Stimulated activated CD4-positive, alpha-beta T cell treated with anti-CD3 and anti-CD28 coated beads, TNF-alpha, amount 100 ng/mL, for 1 hour (primary cell): ENCODE measurements around the gene KANSL1.

Experiments used
- DNase-seq, 3 donors: peaks; one replicate each; pipeline ENCODE4 v3.0.0-alpha.2; 2020; ENCODE audit warnings: low read depth in 3 of 3, low spot score in 1 of 3

KANSL1 gene

DNA sequence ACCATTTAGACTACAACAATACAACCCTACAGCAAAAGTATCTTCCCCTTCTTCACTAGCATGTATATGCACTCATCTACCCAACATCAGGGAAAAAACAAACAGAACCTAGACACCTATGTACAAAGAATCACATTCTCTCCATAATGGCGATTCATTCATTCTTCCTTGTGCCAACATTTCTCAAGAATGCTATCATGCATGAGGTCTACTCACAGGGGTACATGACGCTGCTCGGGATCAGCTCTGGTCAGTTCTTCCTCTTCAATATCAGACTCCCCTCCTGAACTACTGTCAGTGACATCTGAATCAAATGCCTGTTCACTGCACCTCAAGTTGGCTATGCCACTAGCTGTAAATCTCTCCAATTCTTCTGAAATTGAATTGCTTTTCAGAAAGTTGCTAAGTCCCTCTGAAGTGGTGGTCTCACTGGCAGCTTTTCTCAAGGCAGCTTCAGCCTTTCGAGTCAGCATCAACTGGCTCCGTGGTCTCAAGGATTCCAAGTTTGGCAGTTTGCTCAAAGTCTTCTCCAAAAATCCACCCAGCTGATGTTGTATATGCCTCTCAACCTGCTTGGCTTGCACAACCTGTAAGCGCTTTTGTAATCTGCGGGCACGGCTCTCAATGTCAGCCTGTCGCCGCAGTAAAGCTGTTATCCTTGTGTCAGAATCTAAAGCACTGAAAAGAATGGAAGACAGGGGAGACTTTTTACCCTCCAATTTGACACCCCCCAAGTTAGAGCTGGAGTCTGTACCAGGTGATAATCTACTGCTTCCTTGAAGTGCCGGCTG, 22.4 kb downstream of the KANSL1 start:
- DNase-seq: no peak

GRCh38 chr17:46169913-46170638, 23.2 kb downstream of the KANSL1 start:
- DNase-seq: no peak

GRCh38 chr17:46167826-46168569, 25.2 kb downstream of the KANSL1 start:
- DNase-seq: no peak

GRCh38 chr17:46167267-46167666, 26.0 kb downstream of the KANSL1 start:
- DNase-seq: no peak

- no peak for DNase-seq
These were observed 26.5 kb downstream of the KANSL1 start for GRCh38 chr17:46166692-46167249.

DNA sequence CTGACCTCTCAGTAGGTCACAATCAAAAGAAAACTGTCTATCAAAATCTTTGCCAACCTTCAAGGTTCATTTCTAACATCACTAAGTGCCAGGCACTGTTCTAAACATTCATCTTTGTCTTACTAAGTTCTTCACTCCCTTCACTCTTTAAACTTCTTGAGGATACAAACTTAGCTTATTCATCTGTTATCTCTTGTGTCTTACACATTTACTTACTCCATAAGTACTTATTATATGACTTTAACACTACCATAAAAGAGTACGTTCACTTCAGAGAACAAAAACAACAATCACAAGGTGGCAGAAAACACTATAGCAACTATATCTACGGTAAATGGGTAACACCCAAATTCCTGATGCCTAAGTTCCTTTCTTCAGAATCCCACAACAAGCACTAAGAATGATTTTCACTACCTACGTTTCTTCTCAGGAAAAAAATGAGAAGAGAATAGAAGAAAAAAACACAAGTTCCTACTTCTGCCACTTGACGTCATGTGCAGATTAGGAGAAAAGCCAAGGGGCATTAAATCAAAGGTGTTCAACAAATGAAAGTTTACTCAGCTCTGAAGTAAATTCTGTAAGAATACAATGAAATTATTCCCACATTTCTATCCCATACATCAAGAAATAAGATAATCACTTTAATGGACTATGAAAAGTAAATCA, 29.2 kb downstream of the KANSL1 start:
- no peak for DNase-seq

DNA sequence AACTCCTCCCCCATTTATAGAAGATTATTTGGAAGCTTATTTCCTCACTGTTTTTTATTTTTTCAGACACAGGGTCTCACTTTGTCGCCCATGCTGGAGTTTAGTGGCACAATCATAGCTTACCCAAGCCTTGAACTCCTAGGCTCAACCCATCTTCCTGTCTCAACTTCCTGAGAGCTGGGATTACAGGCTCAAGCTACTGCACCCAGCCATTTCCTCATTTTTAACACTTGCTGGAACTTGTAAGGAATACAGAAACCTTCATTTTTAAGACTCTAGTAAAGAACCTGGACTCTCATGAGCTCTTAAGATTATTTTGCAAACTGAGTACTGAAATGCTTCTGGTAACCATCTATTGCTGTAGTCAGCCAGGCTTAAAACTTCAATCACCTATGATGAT, 29.9 kb downstream of the KANSL1 start:
- no peak for DNase-seq

- no peak for DNase-seq
These were observed 30.4 kb downstream of the KANSL1 start for GRCh38 chr17:46162866-46163265.

DNA sequence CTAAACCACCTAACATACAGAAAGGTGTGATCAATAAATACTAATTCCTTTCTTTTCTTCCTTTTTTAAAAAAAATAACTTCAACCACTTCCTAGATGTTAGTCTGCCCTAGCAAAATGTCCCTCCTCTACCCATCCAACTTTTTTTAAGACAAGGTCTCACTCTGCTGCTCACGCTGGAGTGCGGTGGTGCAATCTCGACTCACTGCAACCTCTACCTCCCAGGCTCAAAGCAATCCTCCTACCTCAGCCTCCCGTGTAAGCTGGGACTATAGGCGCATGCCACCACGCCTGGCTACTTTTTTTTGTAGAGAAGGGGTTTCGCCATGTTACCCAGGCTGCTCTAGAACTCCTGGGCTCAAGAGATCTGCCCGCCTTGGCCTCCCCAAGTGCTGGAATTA, 33.1 kb downstream of the KANSL1 start:
- no peak for DNase-seq

GRCh38 chr17:46159686-46160085, 33.5 kb downstream of the KANSL1 start:
- no peak for DNase-seq

GRCh38 chr17:46158323-46159296, 34.6 kb downstream of the KANSL1 start:
- DNase-seq: no peak

- DNase-seq: no peak
These were observed 35.7 kb downstream of the KANSL1 start for GRCh38 chr17:46157443-46158062.

DNA sequence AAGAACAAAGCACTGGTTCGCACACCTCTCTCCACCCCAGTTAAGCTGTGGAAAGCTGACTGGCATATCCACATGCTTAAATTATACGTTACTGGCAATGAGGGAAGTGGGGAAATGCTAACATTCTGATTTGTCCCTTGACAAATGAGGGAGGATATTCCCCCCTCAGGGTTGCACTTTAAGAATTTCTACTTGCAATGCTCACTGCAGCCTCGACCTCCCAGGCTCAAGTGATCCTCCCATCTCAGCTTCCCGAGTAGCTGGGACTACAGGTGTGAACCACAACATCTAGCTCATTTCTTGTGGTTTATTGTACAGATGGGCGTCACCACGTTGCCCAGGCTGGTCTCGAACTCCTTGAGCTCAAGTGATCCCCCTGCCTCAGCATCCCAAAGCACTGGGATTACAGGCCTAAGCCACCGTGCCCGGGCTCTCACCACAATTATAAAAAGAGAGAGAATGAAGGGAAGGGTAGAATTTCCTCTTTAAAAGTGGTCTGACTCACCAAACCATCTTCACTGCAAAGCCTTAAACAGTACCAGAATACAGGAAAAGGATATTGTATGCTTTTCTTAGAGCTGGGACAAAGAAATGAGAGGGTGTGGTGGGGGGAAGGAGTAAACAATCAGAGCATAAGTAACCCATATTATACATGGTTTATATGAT, 38.9 kb downstream of the KANSL1 start:
- no peak for DNase-seq

DNA sequence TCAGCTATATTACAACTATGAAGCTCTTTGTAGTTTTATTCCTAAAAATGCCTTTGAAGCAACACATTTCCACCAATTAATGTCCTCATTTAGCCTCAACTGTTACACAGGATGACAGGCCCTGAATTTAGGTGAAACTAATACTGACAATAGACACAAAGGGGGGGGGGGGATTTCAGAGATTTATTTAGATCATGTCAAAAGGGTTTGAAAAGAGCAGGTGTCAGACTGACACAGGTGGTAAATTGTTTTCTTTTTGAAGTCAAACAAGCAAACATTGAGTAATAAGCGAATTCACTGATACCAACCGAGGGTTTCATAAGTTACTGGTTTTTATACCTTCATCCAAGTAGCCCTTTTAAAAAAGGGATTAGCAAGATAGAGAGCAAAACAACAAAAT, 40.8 kb downstream of the KANSL1 start:
- no peak for DNase-seq

GRCh38 chr17:46151762-46152161, 41.5 kb downstream of the KANSL1 start:
- DNase-seq: no peak

GRCh38 chr17:46150216-46150963, 42.8 kb downstream of the KANSL1 start:
- DNase-seq: no peak

DNA sequence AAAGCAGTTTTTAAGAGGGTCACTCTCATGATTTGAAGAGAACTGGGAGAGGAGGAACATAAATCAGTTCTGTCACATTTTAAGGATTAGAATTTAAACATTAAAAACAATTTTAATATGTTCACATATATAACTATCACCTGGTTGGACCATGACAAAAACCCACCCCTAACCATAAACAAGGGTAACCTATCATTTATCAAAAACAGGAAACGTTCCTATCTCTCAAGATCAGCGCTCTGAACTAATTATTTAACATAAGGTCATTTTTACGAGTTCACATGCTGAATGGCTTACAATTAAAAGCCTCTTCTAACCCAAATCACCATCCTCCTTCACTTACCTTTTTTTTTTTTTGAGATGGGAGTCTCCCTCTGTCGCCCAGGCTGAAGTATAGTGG, 45.0 kb downstream of the KANSL1 start:
- DNase-seq: no peak

DNA sequence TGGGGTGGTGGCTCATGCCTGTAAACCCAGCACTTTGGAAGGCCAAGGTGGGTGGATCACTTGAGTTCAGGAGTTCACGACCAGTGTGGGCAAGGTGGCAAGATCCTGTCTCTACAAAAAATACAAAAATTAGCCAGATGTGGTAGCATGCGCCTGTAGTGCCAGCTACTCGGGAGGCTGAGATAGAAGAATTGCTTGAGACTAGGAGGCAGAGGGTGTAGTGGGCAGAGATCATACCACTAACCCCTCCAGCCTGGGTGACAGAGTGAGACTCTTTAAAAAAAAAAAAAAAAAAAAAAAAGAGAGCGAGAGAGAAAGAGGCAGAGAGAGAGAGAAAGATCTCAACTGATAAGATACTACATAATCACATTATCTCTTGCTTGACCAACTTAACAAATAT, 45.9 kb downstream of the KANSL1 start:
- no peak for DNase-seq
